Measurements from ENCODE around the gene WTAP.
A peak's percentile ranks its signal among the peaks of the same experiment; 100 is the strongest.

DNA sequence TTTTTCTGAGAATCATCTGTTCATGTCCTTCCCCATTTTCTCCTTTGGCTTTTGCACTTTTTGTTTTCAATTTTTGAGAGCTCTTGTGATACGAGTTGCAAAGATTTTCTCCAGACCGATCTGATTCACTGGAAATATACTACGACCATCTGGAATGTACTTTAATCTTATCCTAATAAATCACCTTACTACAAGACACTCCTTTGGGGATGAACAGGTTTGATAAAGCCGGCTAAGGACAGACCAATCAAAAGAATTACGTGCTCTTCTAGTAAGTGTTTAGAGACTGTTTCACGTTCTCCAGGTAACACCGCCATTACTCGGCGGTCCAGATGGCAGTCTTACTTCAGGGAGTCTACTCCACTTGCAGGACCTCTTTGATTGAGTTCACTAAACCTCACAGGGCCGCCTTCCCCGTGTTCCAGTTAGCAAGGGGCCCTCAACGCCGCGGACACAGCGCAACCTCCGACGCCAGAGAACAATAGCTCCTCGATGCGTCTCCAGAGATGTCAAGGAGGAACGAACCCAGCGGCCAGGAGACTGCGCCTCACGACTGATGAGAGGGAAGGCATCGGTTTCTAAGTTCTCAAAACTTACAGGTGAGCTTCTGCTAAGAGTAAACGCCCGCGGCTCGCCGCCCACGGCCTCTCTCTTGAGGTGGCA lies 920 bp upstream of the WTAP start:
- TF ChIP-seq, protein P1, sequence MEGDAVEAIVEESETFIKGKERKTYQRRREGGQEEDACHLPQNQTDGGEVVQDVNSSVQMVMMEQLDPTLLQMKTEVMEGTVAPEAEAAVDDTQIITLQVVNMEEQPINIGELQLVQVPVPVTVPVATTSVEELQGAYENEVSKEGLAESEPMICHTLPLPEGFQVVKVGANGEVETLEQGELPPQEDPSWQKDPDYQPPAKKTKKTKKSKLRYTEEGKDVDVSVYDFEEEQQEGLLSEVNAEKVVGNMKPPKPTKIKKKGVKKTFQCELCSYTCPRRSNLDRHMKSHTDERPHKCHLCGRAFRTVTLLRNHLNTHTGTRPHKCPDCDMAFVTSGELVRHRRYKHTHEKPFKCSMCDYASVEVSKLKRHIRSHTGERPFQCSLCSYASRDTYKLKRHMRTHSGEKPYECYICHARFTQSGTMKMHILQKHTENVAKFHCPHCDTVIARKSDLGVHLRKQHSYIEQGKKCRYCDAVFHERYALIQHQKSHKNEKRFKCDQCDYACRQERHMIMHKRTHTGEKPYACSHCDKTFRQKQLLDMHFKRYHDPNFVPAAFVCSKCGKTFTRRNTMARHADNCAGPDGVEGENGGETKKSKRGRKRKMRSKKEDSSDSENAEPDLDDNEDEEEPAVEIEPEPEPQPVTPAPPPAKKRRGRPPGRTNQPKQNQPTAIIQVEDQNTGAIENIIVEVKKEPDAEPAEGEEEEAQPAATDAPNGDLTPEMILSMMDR (IDR thresholded peaks at IDR 0.05): no peak
- TF ChIP-seq POLR2A (IDR thresholded peaks at IDR 0.05): peak in 1 of 2 donors; percentile 68
